Activated CD4-positive, CD25-positive, alpha-beta regulatory T cell treated with anti-CD3 and anti-CD28 coated beads, Interleukin-2, amount 50 U/mL, for 24 hours (primary cell): ENCODE data around the gene PLSCR2.
"Not testable (repeated sequence)": the region's sequence is repeated elsewhere in the genome, so short reads cannot be mapped to it uniquely, and the experiment has no call there.

ENCODE experiments used
- ATAC-seq, 2 donors: fragments of 150-1000 bp; cut with Tn5 transposase; one replicate each; pipeline ENCODE4 v1.10.0; 2021; ENCODE audit warnings: mild to moderate bottlenecking in 1 of 2, moderate library complexity in 1 of 2

The PLSCR2 gene

GRCh38 chr3:146414010-146414409 is 55.4 kb downstream of the PLSCR2 start:
- no peak for ATAC-seq

- ATAC-seq, result not testable (repeated sequence)
Observed at GRCh38 chr3:146412711-146413110, 56.6 kb downstream of the PLSCR2 start.

GRCh38 chr3:146407956-146408355 is 61.4 kb downstream of the PLSCR2 start:
- ATAC-seq, result no peak

- no peak for ATAC-seq
Observed at GRCh38 chr3:146404436-146404835, 64.9 kb downstream of the PLSCR2 start.

- no peak for ATAC-seq
Observed at GRCh38 chr3:146403792-146404191, 65.6 kb downstream of the PLSCR2 start.

- no peak for ATAC-seq
Observed at GRCh38 chr3:146396792-146397191, 72.6 kb downstream of the PLSCR2 start.

- no peak for ATAC-seq
Observed at GRCh38 chr3:146395164-146395563, 74.2 kb downstream of the PLSCR2 start.

- no peak for ATAC-seq
Observed at GRCh38 chr3:146390957-146391356, 78.4 kb downstream of the PLSCR2 start.

- ATAC-seq, result no peak
Observed at GRCh38 chr3:146390006-146390772, 79.2 kb downstream of the PLSCR2 start.

- no peak for ATAC-seq
Observed at GRCh38 chr3:146387566-146387965, 81.8 kb downstream of the PLSCR2 start.

- no peak for ATAC-seq
Observed at GRCh38 chr3:146386936-146387335, 82.4 kb downstream of the PLSCR2 start.

GRCh38 chr3:146384786-146385185 is 84.6 kb downstream of the PLSCR2 start:
- ATAC-seq, result no peak
